OCI-LY7 (cell line): Measurements from ENCODE around the gene AKAP13. TPM values are rescaled to one million over a fixed set of nuclear protein-coding genes. Genes with fewer than 3 reads are reported as not detected.

Experiments
- BruUV-seq: library from RNA; stranded (reverse); fragments of 400-500 nt; replicated peaks from 2 replicates; lab custom pipeline; 2021; lab: Mats Ljungman, UMichigan
- CTCF ChIA-PET: fragments of 300-600 bp; sonication (Branson Sonifier 250); formaldehyde crosslinking; loops from one replicate; lab custom pipeline; 2022; ENCODE audit warnings: antibody characterized with exemption; ENCODE audit not compliant: unreplicated experiment; lab: Charles Lee
- POLR2A ChIA-PET: fragments of 300-600 bp; sonication (Branson Sonifier 250); formaldehyde crosslinking; loops from one replicate; lab custom pipeline; 2022; ENCODE audit warnings: antibody characterized with exemption; lab: Charles Lee
- DNase-seq: peaks from one replicate; pipeline ENCODE4 v3.0.0-alpha.2; 2015; ENCODE audit warnings: low spot score
- H2AFZ ChIP-seq: fragments of 200-600 bp; sonication (generic), shearing (Covaris generic); 2 replicates; pipeline ENCODE4 v1.6.1; 2014; ENCODE audit warnings: mild to moderate bottlenecking, antibody characterized with exemption, low read length, moderate library complexity
- H3K27ac ChIP-seq: fragments of 200-600 bp; sonication (generic); 2 replicates; pipeline ENCODE4 v1.5.1; 2014; ENCODE audit warnings: mixed run types, low read depth, mild to moderate bottlenecking, moderate library complexity, low read length, inconsistent platforms; ENCODE audit not compliant: poor library complexity, severe bottlenecking
- H3K36me3 ChIP-seq: fragments of 200-600 bp; sonication (generic); 2 replicates; pipeline ENCODE4 v1.6.1; 2014; ENCODE audit warnings: mild to moderate bottlenecking, antibody characterized with exemption, low read length, moderate library complexity, mixed read lengths; ENCODE audit not compliant: insufficient read depth
- H3K4me1 ChIP-seq: fragments of 200-600 bp; sonication (generic); 2 replicates; pipeline ENCODE4 v1.5.1; 2014; ENCODE audit warnings: mild to moderate bottlenecking, low read length; ENCODE audit not compliant: insufficient read depth, poor library complexity, severe bottlenecking
- H3K4me2 ChIP-seq: fragments of 200-600 bp; sonication (generic); 2 replicates; pipeline ENCODE4 v1.6.1; 2014; ENCODE audit warnings: mild to moderate bottlenecking, low read length
- H3K4me3 ChIP-seq: fragments of 200-600 bp; sonication (generic); 2 replicates; pipeline ENCODE4 v1.5.1; 2014; ENCODE audit warnings: mild to moderate bottlenecking, low read depth, low read length; ENCODE audit not compliant: poor library complexity, severe bottlenecking
- H3K79me2 ChIP-seq: fragments of 200-600 bp; sonication (generic); 2 replicates; pipeline ENCODE4 v1.6.1; 2016; ENCODE audit warnings: low read depth, mild to moderate bottlenecking, low read length, moderate library complexity, mixed read lengths; ENCODE audit not compliant: insufficient read depth
- H3K9me2 ChIP-seq: fragments of 200-600 bp; sonication (generic); 2 replicates; pipeline ENCODE4 v1.6.1; 2016; ENCODE audit warnings: mild to moderate bottlenecking, low read length, mixed read lengths; ENCODE audit not compliant: insufficient read depth
- H3K9me3 ChIP-seq: fragments of 200-600 bp; sonication (generic); 2 replicates; pipeline ENCODE4 v1.6.1; 2014; ENCODE audit warnings: mild to moderate bottlenecking, mixed run types, low read length, mixed read lengths
- H4K20me1 ChIP-seq: fragments of 200-600 bp; sonication (generic); 2 replicates; pipeline ENCODE4 v1.6.1; 2014; ENCODE audit warnings: mild to moderate bottlenecking, antibody characterized with exemption, low read length, moderate library complexity, mixed read lengths; ENCODE audit not compliant: insufficient read depth
- CTCF ChIP-seq: fragments of 200-600 bp; sonication (generic); conservative IDR thresholded peaks from 2 replicates; pipeline ENCODE4 v1.5.1; 2014; ENCODE audit warnings: mild to moderate bottlenecking, antibody characterized with exemption, low read length, moderate library complexity, mixed read lengths
- EZH2phosphoT487 ChIP-seq: fragments of 200-600 bp; sonication (generic); IDR thresholded peaks from 2 replicates; pipeline ENCODE4 v1.6.1; 2018; ENCODE audit warnings: low read depth, borderline replicate concordance, mild to moderate bottlenecking, mixed run types, antibody characterized with exemption, low read length, moderate library complexity, mixed read lengths
- intact Hi-C: fragments of 100-400 bp; cut with micrococcal nuclease; formaldehyde crosslinking; loops from one replicate; pipeline ENCODE4 v1.10.0; 2022; ENCODE audit not compliant: unreplicated experiment
- total RNA-seq, 2 experiments: library from RNA; depleted of rRNA in 1 of 2; stranded (reverse); fragments of >200 nt in 1 of 2; shearing (Covaris generic) in 1 of 2; gene quantifications; 2 replicates each; pipeline ENCODE4 v1.2.3, GENCODE V29; 2014 to 2022

Gene AKAP13
- total RNA-seq, 2 experiments from 2014 or later: 140 to 250 TPM

DNA sequence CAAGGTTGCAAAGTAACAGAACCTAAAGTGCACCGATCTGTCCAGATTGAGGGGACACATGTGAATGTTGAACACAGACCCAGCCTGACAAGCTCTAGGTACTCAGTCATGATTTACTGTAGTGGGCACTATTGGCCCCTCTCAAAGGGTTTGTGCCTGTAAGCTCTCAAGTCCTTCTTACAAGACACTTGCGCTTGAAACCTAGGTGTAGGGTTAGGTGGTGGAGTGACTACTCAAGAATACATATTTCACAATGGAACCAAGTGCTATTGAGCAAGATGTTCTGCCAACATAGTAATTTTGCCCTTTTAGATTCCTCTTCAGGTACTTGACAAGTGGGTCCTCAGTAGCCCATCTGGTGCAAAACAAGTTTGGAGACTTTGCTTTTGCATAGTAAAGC lies 169.9 kb downstream of the AKAP13 start:
- TF ChIP-seq EZH2phosphoT487 (no peak), CTCF (no peak)
- Histone ChIP-seq H3K9me2 (no peaks in the 10 kb centered on the region), H3K79me2 (no peaks in the 10 kb centered on the region), H3K4me2 (no peak overlapping the region), H3K27ac (no peak overlapping the region), H2AFZ (no peak overlapping the region), H4K20me1 (no peaks in the 10 kb centered on the region), H3K4me3 (no peak overlapping the region), H3K36me3 (peaks cover 70% of the 10 kb centered on the region), H3K4me1 (peaks cover 13% of the 10 kb centered on the region), H3K9me3 (no peaks in the 10 kb centered on the region)
- BruUV-seq: no TSS peak
- intact Hi-C loops: no loop called here
- POLR2A ChIA-PET: no interaction called here
- CTCF ChIA-PET: no interaction called here
- no peak for DNase-seq

- CTCF ChIA-PET: no interaction called here
These were observed 170.9 kb downstream of the AKAP13 start for GRCh38 chr15:85551221-85551832.

More at GRCh38 chr15:85551221-85551832, 170.9 kb downstream of the AKAP13 start:
- Histone ChIP-seq H3K36me3 (peaks cover 65% of the 10 kb centered on the region), H3K4me2 (no peak overlapping the region), H4K20me1 (no peaks in the 10 kb centered on the region), H2AFZ (no peak overlapping the region), H3K4me3 (no peak overlapping the region), H3K9me3 (no peaks in the 10 kb centered on the region), H3K9me2 (no peaks in the 10 kb centered on the region), H3K27ac (no peak overlapping the region), H3K79me2 (no peaks in the 10 kb centered on the region), H3K4me1 (peaks cover 24% of the 10 kb centered on the region)
- POLR2A ChIA-PET: no interaction called here
- TF ChIP-seq EZH2phosphoT487 (no peak), CTCF (no peak)
- intact Hi-C loops: no loop called here
- BruUV-seq: no TSS peak
- no peak for DNase-seq
